NCI-H460 (cell line): ENCODE data around the gene YTHDF2. TPM values are rescaled to one million over a fixed set of nuclear protein-coding genes. Genes with fewer than 3 reads are reported as not detected.
"Not testable (repeated sequence)": the region's sequence is repeated elsewhere in the genome, so short reads cannot be mapped to it uniquely, and the experiment has no call there.

Experiments used
- DNase-seq: peaks from one replicate; pipeline ENCODE4 v3.0.0-alpha.2; 2016; ENCODE audit warnings: low read depth; ENCODE audit errors: extremely low read depth
- total RNA-seq: library from RNA; depleted of rRNA; stranded (reverse); fragments of >200 nt; shearing (Covaris generic); gene quantifications from 2 replicates; pipeline ENCODE4 v1.2.3, GENCODE V29; 2014

The YTHDF2 gene
- total RNA-seq, 1 experiment from 2014 or later: 47.1 TPM

- DNase-seq: no peak
Observed at GRCh38 chr1:28758420-28758819, 21.7 kb downstream of the YTHDF2 start.

- DNase-seq: no peak
Observed at GRCh38 chr1:28759257-28759656, 22.5 kb downstream of the YTHDF2 start.

GRCh38 chr1:28761189-28761588 lies 24.4 kb downstream of the YTHDF2 start:
- no peak for DNase-seq

- no peak for DNase-seq
Observed at GRCh38 chr1:28766532-28767183, 29.9 kb downstream of the YTHDF2 start.

- no peak for DNase-seq
Observed at GRCh38 chr1:28770601-28771165, 33.9 kb downstream of the YTHDF2 start.

GRCh38 chr1:28771921-28772320 lies 35.2 kb downstream of the YTHDF2 start:
- not testable (repeated sequence) for DNase-seq

GRCh38 chr1:28773105-28773504 lies 36.4 kb downstream of the YTHDF2 start:
- DNase-seq: no peak

GRCh38 chr1:28775121-28775942 lies 38.6 kb downstream of the YTHDF2 start:
- DNase-seq: peak; percentile 17

GRCh38 chr1:28776341-28776740 lies 39.6 kb downstream of the YTHDF2 start:
- no peak for DNase-seq

- no peak for DNase-seq
Observed at GRCh38 chr1:28778021-28778420, 41.3 kb downstream of the YTHDF2 start.

GRCh38 chr1:28779751-28780408 lies 43.1 kb downstream of the YTHDF2 start:
- DNase-seq: no peak

- DNase-seq: no peak
Observed at GRCh38 chr1:28781305-28781704, 44.6 kb downstream of the YTHDF2 start.

GRCh38 chr1:28782011-28782410 lies 45.3 kb downstream of the YTHDF2 start:
- DNase-seq: no peak

- no peak for DNase-seq
Observed at GRCh38 chr1:28783363-28783762, 46.6 kb downstream of the YTHDF2 start.

GRCh38 chr1:28789412-28789811 lies 52.7 kb downstream of the YTHDF2 start:
- DNase-seq: no peak

GRCh38 chr1:28789816-28790215 lies 53.1 kb downstream of the YTHDF2 start:
- DNase-seq: no peak

- no peak for DNase-seq
Observed at GRCh38 chr1:28790377-28791035, 53.8 kb downstream of the YTHDF2 start.

GRCh38 chr1:28791929-28792328 lies 55.2 kb downstream of the YTHDF2 start:
- not testable (repeated sequence) for DNase-seq

- no peak for DNase-seq
Observed at GRCh38 chr1:28792644-28793121, 55.9 kb downstream of the YTHDF2 start.

GRCh38 chr1:28794582-28794981 lies 57.8 kb downstream of the YTHDF2 start:
- not testable (repeated sequence) for DNase-seq
